ACC112 (cell line): ENCODE results near the gene SEMA4A.
"Not testable (repeated sequence)": the region's sequence is repeated elsewhere in the genome, so short reads cannot be mapped to it uniquely, and the experiment has no call there.

Experiments
- H2AFZ ChIP-seq: fragments of 200-600 bp; sonication (generic); one replicate; pipeline ENCODE4 v1.6.0; 2017; ENCODE audit warnings: antibody characterized with exemption, low read length; ENCODE audit not compliant: unreplicated experiment
- H3K27ac ChIP-seq: fragments of 200-600 bp; sonication (generic); 2 replicates; pipeline ENCODE4 v1.5.1; 2014; ENCODE audit warnings: low read depth, mild to moderate bottlenecking, antibody characterized with exemption, low read length, moderate library complexity
- H3K27me3 ChIP-seq: fragments of 200-600 bp; sonication (generic); 2 replicates; pipeline ENCODE4 v1.6.1; 2014; ENCODE audit warnings: mild to moderate bottlenecking, antibody characterized with exemption, low read length, moderate library complexity, mixed read lengths; ENCODE audit not compliant: insufficient read depth
- H3K36me3 ChIP-seq: fragments of 200-600 bp; sonication (generic); 2 replicates; pipeline ENCODE4 v1.6.1; 2016; ENCODE audit warnings: mild to moderate bottlenecking, antibody characterized with exemption, low read length, moderate library complexity, mixed read lengths; ENCODE audit not compliant: insufficient read depth
- H3K4me1 ChIP-seq: fragments of 200-600 bp; sonication (generic); one replicate; pipeline ENCODE4 v1.6.1; 2016; ENCODE audit warnings: low read length, mixed read lengths; ENCODE audit not compliant: insufficient read depth, unreplicated experiment, control insufficient read depth
- H3K4me3 ChIP-seq: fragments of 200-600 bp; sonication (generic); 2 replicates; pipeline ENCODE4 v1.5.1; 2014; ENCODE audit warnings: mild to moderate bottlenecking, low read depth, low read length
- H3K79me2 ChIP-seq: fragments of 200-600 bp; sonication (generic); one replicate; pipeline ENCODE4 v1.6.0; 2016; ENCODE audit warnings: low read length; ENCODE audit not compliant: control insufficient read depth, unreplicated experiment, insufficient read depth

The SEMA4A gene

GRCh38 chr1:156211243-156211642, 57.9 kb downstream of the SEMA4A start:
- Histone ChIP-seq H3K36me3 (no peaks in the 10 kb centered on the region), H3K79me2 (peaks cover 4% of the 10 kb centered on the region), H3K27ac (no peak overlapping the region), H3K27me3 (no peaks in the 10 kb centered on the region), H3K4me3 (no peak overlapping the region), H3K4me1 (peaks cover 5% of the 10 kb centered on the region), H2AFZ (no peak overlapping the region)

- H2AFZ ChIP-seq: no peak overlapping the region
- peaks cover 5% of the 10 kb centered on the region for H3K4me1 ChIP-seq
- no peaks in the 10 kb centered on the region for H3K36me3 ChIP-seq
- no peaks in the 10 kb centered on the region for H3K27me3 ChIP-seq
- peak overlapping the region; percentile 96 for H3K27ac ChIP-seq
- peaks cover 4% of the 10 kb centered on the region for H3K79me2 ChIP-seq
- H3K4me3 ChIP-seq: peak overlapping the region; percentile 95
Measured at GRCh38 chr1:156212130-156212529, 58.7 kb downstream of the SEMA4A start.

- Histone ChIP-seq H2AFZ (peak within 1 kb of the TSS; percentile 99), H3K79me2 (peaks cover 4% of the 10 kb centered on the region), H3K4me3 (peak within 1 kb of the TSS; percentile 95), H3K4me1 (peaks cover 14% of the 10 kb centered on the region), H3K27ac (peak within 1 kb of the TSS; percentile 96), H3K36me3 (no peaks in the 10 kb centered on the region), H3K27me3 (no peaks in the 10 kb centered on the region)
Measured at GRCh38 chr1:156212833-156213643, 59.7 kb downstream of the SEMA4A start, which contains the start of gene PMF1. PMF1 (plus strand) TSS chr1:156213007; CDS start chr1:156213016, 9 bp downstream.

- Histone ChIP-seq H3K4me1 (peaks cover 17% of the 10 kb centered on the region), H3K4me3 (peak overlapping the region; percentile 95), H3K79me2 (peaks cover 4% of the 10 kb centered on the region), H3K27ac (peak overlapping the region; percentile 96), H2AFZ (peak overlapping the region; percentile 72), H3K36me3 (no peaks in the 10 kb centered on the region), H3K27me3 (no peaks in the 10 kb centered on the region)
Measured at GRCh38 chr1:156213644-156213966, 60.2 kb downstream of the SEMA4A start.

DNA sequence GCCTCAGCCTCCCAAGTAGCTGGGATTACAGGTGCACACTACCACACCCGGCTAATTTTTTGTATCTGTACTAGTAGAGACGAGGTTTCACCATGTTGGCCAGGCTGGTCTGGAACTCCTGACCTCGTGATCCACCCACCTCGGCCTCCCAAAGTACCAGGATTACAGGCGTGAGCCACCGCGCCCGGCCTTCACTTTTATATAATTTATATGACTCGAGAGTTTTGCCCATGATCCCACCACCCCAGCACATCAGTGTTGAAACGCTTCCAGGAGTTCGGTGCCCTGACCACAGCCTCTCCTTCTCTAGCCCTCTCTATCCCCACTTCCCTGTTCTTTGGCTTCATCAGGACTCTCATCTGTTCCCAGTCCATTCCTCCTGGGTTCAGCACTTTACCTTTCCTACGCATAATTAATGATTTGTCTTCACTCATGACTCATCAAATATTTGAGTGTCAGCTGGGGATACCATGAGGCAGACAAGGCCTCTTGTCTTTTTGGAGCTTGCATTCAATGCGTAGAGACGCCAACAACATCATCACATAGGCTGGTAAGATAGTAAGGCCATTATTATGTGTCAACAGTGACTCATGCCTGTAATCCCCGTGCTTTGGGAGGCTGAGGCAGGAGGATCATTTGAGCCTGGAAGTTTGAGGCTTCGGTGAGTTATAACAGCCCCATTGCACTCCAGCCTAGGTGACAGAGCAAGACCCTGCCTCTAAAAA, 60.8 kb downstream of the SEMA4A start:
- H3K4me1 ChIP-seq: peaks cover 17% of the 10 kb centered on the region
- no peak overlapping the region for H2AFZ ChIP-seq
- H3K4me3 ChIP-seq: peak overlapping the region; percentile 95; the same call in 1 of the 2 replicates
- H3K27ac ChIP-seq: peak overlapping the region; percentile 96
- H3K36me3 ChIP-seq: no peaks in the 10 kb centered on the region
- peaks cover 6% of the 10 kb centered on the region for H3K79me2 ChIP-seq
- no peaks in the 10 kb centered on the region for H3K27me3 ChIP-seq

DNA sequence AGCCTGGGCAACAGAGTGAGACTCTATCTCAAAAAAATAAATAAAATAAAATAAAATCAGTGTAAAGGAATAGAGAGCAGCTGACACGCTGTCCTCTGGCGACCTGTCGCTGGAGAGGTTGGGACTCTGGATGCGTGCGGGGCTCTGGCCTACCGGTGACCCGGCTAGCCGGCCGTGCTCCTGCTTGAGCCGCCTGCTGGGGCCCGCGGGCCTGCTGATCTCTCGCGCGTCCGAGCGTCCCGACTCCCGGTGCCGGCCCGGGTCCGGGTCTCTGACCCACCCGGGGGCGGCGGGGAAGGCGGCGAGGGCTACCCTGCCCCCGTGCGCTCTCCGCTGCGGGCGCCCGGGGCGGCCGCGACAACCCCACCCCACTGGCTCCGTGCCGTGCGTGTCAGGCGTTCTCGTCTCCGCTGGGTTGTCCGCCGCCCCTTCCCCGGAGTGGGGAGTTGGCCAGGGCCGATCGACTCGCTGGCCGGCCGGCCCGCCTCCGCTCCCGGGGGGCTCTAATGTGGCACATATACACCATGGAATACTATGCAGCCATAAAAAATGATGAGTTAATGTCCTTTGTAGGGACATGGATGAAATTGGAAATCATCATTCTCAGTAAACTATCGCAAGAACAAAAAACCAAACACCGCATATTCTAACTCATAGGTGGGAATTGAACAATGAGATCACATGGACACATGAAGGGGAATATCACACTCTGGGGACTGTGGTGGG, 63.1 kb downstream of the SEMA4A start:
- H3K27me3 ChIP-seq, H3K36me3 ChIP-seq, H3K27ac ChIP-seq: not testable (repeated sequence)

GRCh38 chr1:156217871-156218270, 64.5 kb downstream of the SEMA4A start:
- Histone ChIP-seq H3K27ac (peak overlapping the region; percentile 79), H3K36me3 (no peaks in the 10 kb centered on the region), H3K4me1 (peaks cover 21% of the 10 kb centered on the region), H3K4me3 (peak overlapping the region; percentile 55), H3K27me3 (no peaks in the 10 kb centered on the region), H3K79me2 (peaks cover 8% of the 10 kb centered on the region), H2AFZ (no peak overlapping the region)

More for the DNA sequence above, 63.1 kb downstream of the SEMA4A start:
- H3K4me3 ChIP-seq, H3K79me2 ChIP-seq, H2AFZ ChIP-seq: not testable (repeated sequence)
- peaks cover 17% of the 10 kb centered on the region for H3K4me1 ChIP-seq

GRCh38 chr1:156220226-156220625, 66.8 kb downstream of the SEMA4A start:
- peaks cover 4% of the 10 kb centered on the region for H3K79me2 ChIP-seq
- H3K27ac ChIP-seq: no peak overlapping the region
- H3K27me3 ChIP-seq: no peaks in the 10 kb centered on the region
- H3K4me3 ChIP-seq: no peak overlapping the region
- no peak overlapping the region for H2AFZ ChIP-seq
- peaks cover 20% of the 10 kb centered on the region for H3K4me1 ChIP-seq
- H3K36me3 ChIP-seq: no peaks in the 10 kb centered on the region

GRCh38 chr1:156221986-156222692, 68.8 kb downstream of the SEMA4A start:
- Histone ChIP-seq H3K27ac (no peak overlapping the region), H3K36me3 (no peaks in the 10 kb centered on the region), H3K4me1 (peaks cover 20% of the 10 kb centered on the region)

GRCh38 chr1:156225677-156226014, 72.3 kb downstream of the SEMA4A start:
- no peak overlapping the region for H3K27ac ChIP-seq
- no peak overlapping the region for H2AFZ ChIP-seq
- peaks cover 8% of the 10 kb centered on the region for H3K4me1 ChIP-seq
- H3K79me2 ChIP-seq: peaks cover 2% of the 10 kb centered on the region
- H3K36me3 ChIP-seq: no peaks in the 10 kb centered on the region
- no peaks in the 10 kb centered on the region for H3K27me3 ChIP-seq
- no peak overlapping the region for H3K4me3 ChIP-seq

More at GRCh38 chr1:156221986-156222692, 68.8 kb downstream of the SEMA4A start:
- Histone ChIP-seq H3K4me3 (no peak overlapping the region), H3K79me2 (peaks cover 4% of the 10 kb centered on the region), H2AFZ (no peak overlapping the region), H3K27me3 (no peaks in the 10 kb centered on the region)
